ENCODE results near the gene MED13L. TPM values are rescaled to one million over a fixed set of nuclear protein-coding genes. Genes with fewer than 3 reads are reported as not detected.

MED13L gene
- total and polyA plus RNA-seq, 2 of the 4 experiments (the other 2 are of a cell fraction), result 17.9 to 49.1 TPM

GRCh38 chr12:116257826-116258225 lies 19.7 kb downstream of the MED13L start:
- Histone ChIP-seq H3K9me3 (ENCODE audit: control insufficient read depth, insufficient read depth, low read length) (no peaks in the 10 kb centered on the region), H2AK5ac (ENCODE audit: low read depth, low read length) (no peak overlapping the region), H3K27ac (ENCODE audit: insufficient read depth, low read length) (no peak overlapping the region), H4K91ac (ENCODE audit: insufficient read depth, low read depth, low read length) (no peak overlapping the region), H3K9ac (ENCODE audit: low read depth, low read length) (no peak overlapping the region), H3K9me1 (ENCODE audit: insufficient read depth, low read length) (peaks cover 14% of the 10 kb centered on the region), H3K4ac (ENCODE audit: low read depth, low read length) (no peak overlapping the region), H3K27me3 (ENCODE audit: control insufficient read depth, insufficient read depth, low read length) (no peaks in the 10 kb centered on the region), H2BK15ac (ENCODE audit: low read depth, low read length) (no peak overlapping the region), H3K23ac (ENCODE audit: low read depth, low read length) (no peak overlapping the region), H3K18ac (ENCODE audit: low read depth, low read length) (no peak overlapping the region), H3K4me3 (ENCODE audit: insufficient read depth, low read depth, low read length) (no peak overlapping the region), H3K4me1 (ENCODE audit: control insufficient read depth, insufficient read depth, low read length) (peaks cover 8% of the 10 kb centered on the region), H4K5ac (ENCODE audit: low read depth, low read length) (no peak overlapping the region), H2BK5ac (ENCODE audit: low read depth, low read length, poor library complexity, severe bottlenecking) (no peak overlapping the region), H3K36me3 (ENCODE audit: control insufficient read depth, insufficient read depth, low read length) (no peaks in the 10 kb centered on the region), H3K4me2 (ENCODE audit: low read depth, low read length) (no peak overlapping the region), H2BK120ac (ENCODE audit: low read depth, low read length) (no peak overlapping the region), H3K79me1 (ENCODE audit: low read depth in 1 of 2, low read length in 2 of 2) (peaks cover 10 to 45% of the 10 kb centered on the region in 2 experiments; a peak in 3 of 4 replicates), H3K56ac (ENCODE audit: extremely low read depth, insufficient read depth, low read length) (no peak overlapping the region), H3K14ac (replicated peaks; ENCODE audit: low read depth, low read length) (no peak overlapping the region), H2BK20ac (ENCODE audit: low read depth, low read length) (no peak overlapping the region), H2AFZ (replicated peaks; ENCODE audit: low read length, poor library complexity) (no peak overlapping the region), H4K20me1 (ENCODE audit: insufficient read depth, low read length) (peaks cover 90% of the 10 kb centered on the region), H2AK9ac (replicated peaks; ENCODE audit: low read depth, low read length, poor library complexity) (no peak overlapping the region), H4K8ac (ENCODE audit: low read depth in 2 of 2, low read length in 2 of 2) (no peak overlapping the region)
- TF ChIP-seq RAD21 (IDR thresholded peaks at IDR 0.05; ENCODE audit: low read length) (no peak), RFX5 (IDR thresholded peaks at IDR 0.05; ENCODE audit: low read depth, low read length) (no peak), SMC3 (IDR thresholded peaks at IDR 0.05; ENCODE audit: low read depth, low read length) (no peak), CTCF (conservative IDR thresholded peaks at IDR 0.05; ENCODE audit: low read depth, low read length) (no peak), FOS (IDR thresholded peaks at IDR 0.05; ENCODE audit: low read depth, low read length) (no peak), POLR2A (IDR thresholded peaks at IDR 0.05; ENCODE audit: low read depth, low read length) (no peak), NFE2L2 (IDR thresholded peaks at IDR 0.05; ENCODE audit: low read depth, low read length) (no peak), MAFK (IDR thresholded peaks at IDR 0.05; ENCODE audit: low read depth, low read length) (no peak), MAZ (IDR thresholded peaks at IDR 0.05; ENCODE audit: borderline replicate concordance, low read depth, low read length) (no peak), BHLHE40 (IDR thresholded peaks at IDR 0.05; ENCODE audit: low read depth, low read length) (no peak), RCOR1 (IDR thresholded peaks at IDR 0.05; ENCODE audit: insufficient replicate concordance, low read length) (no peak), CEBPB (IDR thresholded peaks at IDR 0.05; ENCODE audit: low read depth, low read length) (no peak), CHD1 (IDR thresholded peaks at IDR 0.05; ENCODE audit: low read depth, low read length) (no peak)
- TF ChIP-seq, protein P1, sequence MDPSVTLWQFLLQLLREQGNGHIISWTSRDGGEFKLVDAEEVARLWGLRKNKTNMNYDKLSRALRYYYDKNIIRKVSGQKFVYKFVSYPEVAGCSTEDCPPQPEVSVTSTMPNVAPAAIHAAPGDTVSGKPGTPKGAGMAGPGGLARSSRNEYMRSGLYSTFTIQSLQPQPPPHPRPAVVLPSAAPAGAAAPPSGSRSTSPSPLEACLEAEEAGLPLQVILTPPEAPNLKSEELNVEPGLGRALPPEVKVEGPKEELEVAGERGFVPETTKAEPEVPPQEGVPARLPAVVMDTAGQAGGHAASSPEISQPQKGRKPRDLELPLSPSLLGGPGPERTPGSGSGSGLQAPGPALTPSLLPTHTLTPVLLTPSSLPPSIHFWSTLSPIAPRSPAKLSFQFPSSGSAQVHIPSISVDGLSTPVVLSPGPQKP (IDR thresholded peaks at IDR 0.05; ENCODE audit: borderline replicate concordance, low read depth, low read length), result no peak
- TF ChIP-seq, protein P2, sequence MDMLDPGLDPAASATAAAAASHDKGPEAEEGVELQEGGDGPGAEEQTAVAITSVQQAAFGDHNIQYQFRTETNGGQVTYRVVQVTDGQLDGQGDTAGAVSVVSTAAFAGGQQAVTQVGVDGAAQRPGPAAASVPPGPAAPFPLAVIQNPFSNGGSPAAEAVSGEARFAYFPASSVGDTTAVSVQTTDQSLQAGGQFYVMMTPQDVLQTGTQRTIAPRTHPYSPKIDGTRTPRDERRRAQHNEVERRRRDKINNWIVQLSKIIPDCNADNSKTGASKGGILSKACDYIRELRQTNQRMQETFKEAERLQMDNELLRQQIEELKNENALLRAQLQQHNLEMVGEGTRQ (IDR thresholded peaks at IDR 0.05; ENCODE audit: low read depth, low read length), result no peak
- WGBS, 2 experiments (ENCODE audit: extremely low coverage in 2 of 2, insufficient read length in 1 of 2), result no CpG with 5 or more reads among the region's 3 CpGs
- CTCF ChIA-PET, result interaction anchor here (0.7 kb wide), 1 partner anchor 415 kb away, joined by 3 read pairs; no protein-coding TSS in a partner anchor
- in situ Hi-C loops (cut with MboI; ENCODE audit: low sequenced_read_pairs) (no loop called here), dilution Hi-C loops (cut with HindIII; ENCODE audit: low sequenced_read_pairs, unreplicated experiment) (no loop called here), intact Hi-C loops (cut with micrococcal nuclease) (no loop called here)
- POLR2A ChIA-PET (ENCODE audit: unreplicated experiment), result no interaction called here
- no TSS peak for BruUV-seq (replicated peaks)
- no peak for ATAC-seq (ENCODE audit: low read depth)
- no peak for DNase-seq
